ENCODE measurements around the gene MTCL3.

Gene MTCL3

GRCh38 chr6:127458222-127458621, 60.9 kb downstream of the MTCL3 start:
- Histone ChIP-seq H3K27ac (ENCODE audit: low read length) (no peak overlapping the region), H3K79me2 (ENCODE audit: insufficient read depth, low read length) (no peaks in the 10 kb centered on the region), H3K4me2 (ENCODE audit: insufficient read depth, low read length) (no peak overlapping the region), H3K4me1 (ENCODE audit: insufficient read depth, low read length) (no peaks in the 10 kb centered on the region), H2AFZ (ENCODE audit: low read depth, low read length) (no peak overlapping the region), H3K4me3 (ENCODE audit: low read depth in 1 of 2, low read length in 2 of 2) (no peak overlapping the region), H3K9me3 (ENCODE audit: insufficient read depth, low read length, severe bottlenecking) (no peaks in the 10 kb centered on the region), H4K20me1 (ENCODE audit: insufficient read depth, low read length) (no peaks in the 10 kb centered on the region), H3K27me3 (ENCODE audit: insufficient read depth, low read length, poor library complexity) (peaks cover 3% of the 10 kb centered on the region), H3K36me3 (ENCODE audit: insufficient read depth, low read length) (no peaks in the 10 kb centered on the region), H3K9ac (ENCODE audit: low read depth, low read length) (no peak overlapping the region)
- TF ChIP-seq EZH2 (IDR thresholded peaks at IDR 0.05; ENCODE audit: borderline replicate concordance, low read depth, low read length, severe bottlenecking): no peak
- TF ChIP-seq, protein P1, sequence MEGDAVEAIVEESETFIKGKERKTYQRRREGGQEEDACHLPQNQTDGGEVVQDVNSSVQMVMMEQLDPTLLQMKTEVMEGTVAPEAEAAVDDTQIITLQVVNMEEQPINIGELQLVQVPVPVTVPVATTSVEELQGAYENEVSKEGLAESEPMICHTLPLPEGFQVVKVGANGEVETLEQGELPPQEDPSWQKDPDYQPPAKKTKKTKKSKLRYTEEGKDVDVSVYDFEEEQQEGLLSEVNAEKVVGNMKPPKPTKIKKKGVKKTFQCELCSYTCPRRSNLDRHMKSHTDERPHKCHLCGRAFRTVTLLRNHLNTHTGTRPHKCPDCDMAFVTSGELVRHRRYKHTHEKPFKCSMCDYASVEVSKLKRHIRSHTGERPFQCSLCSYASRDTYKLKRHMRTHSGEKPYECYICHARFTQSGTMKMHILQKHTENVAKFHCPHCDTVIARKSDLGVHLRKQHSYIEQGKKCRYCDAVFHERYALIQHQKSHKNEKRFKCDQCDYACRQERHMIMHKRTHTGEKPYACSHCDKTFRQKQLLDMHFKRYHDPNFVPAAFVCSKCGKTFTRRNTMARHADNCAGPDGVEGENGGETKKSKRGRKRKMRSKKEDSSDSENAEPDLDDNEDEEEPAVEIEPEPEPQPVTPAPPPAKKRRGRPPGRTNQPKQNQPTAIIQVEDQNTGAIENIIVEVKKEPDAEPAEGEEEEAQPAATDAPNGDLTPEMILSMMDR (IDR thresholded peaks at IDR 0.05; ENCODE audit: borderline replicate concordance, extremely low read depth, low read length, poor library complexity, severe bottlenecking): no peak
- DNase-seq: no peak
- ATAC-seq (ENCODE audit: insufficient read depth, low read depth): no peak

GRCh38 chr6:127457456-127458064, 61.6 kb downstream of the MTCL3 start:
- Histone ChIP-seq H3K9me3 (ENCODE audit: insufficient read depth, low read length, severe bottlenecking) (no peaks in the 10 kb centered on the region), H3K27me3 (ENCODE audit: insufficient read depth, low read length, poor library complexity) (peaks cover 3% of the 10 kb centered on the region), H3K27ac (ENCODE audit: low read length) (no peak overlapping the region), H3K4me2 (ENCODE audit: insufficient read depth, low read length) (no peak overlapping the region), H2AFZ (ENCODE audit: low read depth, low read length) (no peak overlapping the region), H3K79me2 (ENCODE audit: insufficient read depth, low read length) (no peaks in the 10 kb centered on the region), H4K20me1 (ENCODE audit: insufficient read depth, low read length) (no peaks in the 10 kb centered on the region), H3K36me3 (ENCODE audit: insufficient read depth, low read length) (no peaks in the 10 kb centered on the region), H3K9ac (ENCODE audit: low read depth, low read length) (no peak overlapping the region), H3K4me1 (ENCODE audit: insufficient read depth, low read length) (no peaks in the 10 kb centered on the region), H3K4me3 (ENCODE audit: low read depth in 1 of 2, low read length in 2 of 2) (no peak overlapping the region)
- ATAC-seq (ENCODE audit: insufficient read depth, low read depth) (no peak), DNase-seq (no peak)
- no peak for TF ChIP-seq EZH2 (IDR thresholded peaks at IDR 0.05; ENCODE audit: borderline replicate concordance, low read depth, low read length, severe bottlenecking)
- TF ChIP-seq, protein P1 (IDR thresholded peaks at IDR 0.05; ENCODE audit: borderline replicate concordance, extremely low read depth, low read length, poor library complexity, severe bottlenecking): no peak

- H3K27me3 ChIP-seq (ENCODE audit: insufficient read depth, low read length, poor library complexity): peaks cover 3% of the 10 kb centered on the region
- no peaks in the 10 kb centered on the region for H4K20me1 ChIP-seq (ENCODE audit: insufficient read depth, low read length)
- H3K27ac ChIP-seq (ENCODE audit: low read length): no peak overlapping the region
- H3K4me1 ChIP-seq (ENCODE audit: insufficient read depth, low read length): no peaks in the 10 kb centered on the region
- no peak for TF ChIP-seq EZH2 (IDR thresholded peaks at IDR 0.05; ENCODE audit: borderline replicate concordance, low read depth, low read length, severe bottlenecking)
- TF ChIP-seq, protein P1 (IDR thresholded peaks at IDR 0.05; ENCODE audit: borderline replicate concordance, extremely low read depth, low read length, poor library complexity, severe bottlenecking): no peak
- H3K79me2 ChIP-seq (ENCODE audit: insufficient read depth, low read length): no peaks in the 10 kb centered on the region
- ATAC-seq (ENCODE audit: insufficient read depth, low read depth) (no peak), DNase-seq (no peak)
- H3K4me3 ChIP-seq (ENCODE audit: low read depth in 1 of 2, low read length in 2 of 2): no peak overlapping the region
- no peak overlapping the region for H3K4me2 ChIP-seq (ENCODE audit: insufficient read depth, low read length)
- H3K9me3 ChIP-seq (ENCODE audit: insufficient read depth, low read length, severe bottlenecking): no peaks in the 10 kb centered on the region
- H2AFZ ChIP-seq (ENCODE audit: low read depth, low read length): no peak overlapping the region
- H3K36me3 ChIP-seq (ENCODE audit: insufficient read depth, low read length): no peaks in the 10 kb centered on the region
- no peak overlapping the region for H3K9ac ChIP-seq (ENCODE audit: low read depth, low read length)
Observed at GRCh38 chr6:127456465-127456864, 62.7 kb downstream of the MTCL3 start.
